HEK293 (cell line): ENCODE measurements around the gene AMIGO1.

Source experiments
- FEZF1 ChIP-seq: fragments of 450-650 bp; formaldehyde crosslinking; IDR thresholded peaks from 2 replicates; pipeline ENCODE4 v1.5.1; 2016; ENCODE audit warnings: missing biosample characterization, missing genetic modification characterization
- ZBTB11 ChIP-seq: fragments of 450-650 bp; formaldehyde crosslinking; conservative IDR thresholded peaks from 2 replicates; pipeline ENCODE4 v1.5.1; 2016; ENCODE audit warnings: low read depth, missing biosample characterization, missing genetic modification characterization
- ZFP3 ChIP-seq: fragments of 450-650 bp; formaldehyde crosslinking; IDR thresholded peaks from 2 replicates; pipeline ENCODE4 v1.5.1; 2016; ENCODE audit warnings: low read depth, missing biosample characterization, missing genetic modification characterization
- ZNF138 ChIP-seq: fragments of 450-650 bp; formaldehyde crosslinking; IDR thresholded peaks from 2 replicates; pipeline ENCODE4 v1.5.1; 2016; ENCODE audit warnings: missing biosample characterization, missing genetic modification characterization, borderline replicate concordance
- ZNF140 ChIP-seq: fragments of 450-650 bp; formaldehyde crosslinking; IDR thresholded peaks from 2 replicates; pipeline ENCODE4 v1.5.1; 2016; ENCODE audit warnings: missing biosample characterization, missing genetic modification characterization
- ZNF16 ChIP-seq: fragments of 450-650 bp; formaldehyde crosslinking; IDR thresholded peaks from 2 replicates; pipeline ENCODE4 v1.5.1; 2016; ENCODE audit warnings: low read depth, missing biosample characterization, missing genetic modification characterization
- ZNF214 ChIP-seq: fragments of 450-650 bp; formaldehyde crosslinking; IDR thresholded peaks from 2 replicates; pipeline ENCODE4 v1.5.1; 2017; ENCODE audit warnings: missing biosample characterization, mild to moderate bottlenecking, missing genetic modification characterization, borderline replicate concordance
- ZNF239 ChIP-seq: fragments of 450-650 bp; formaldehyde crosslinking; IDR thresholded peaks from 2 replicates; pipeline ENCODE4 v1.5.1; 2016; ENCODE audit warnings: missing biosample characterization, missing genetic modification characterization
- ZNF341 ChIP-seq: fragments of 450-650 bp; formaldehyde crosslinking; IDR thresholded peaks from 2 replicates; pipeline ENCODE4; 2016; ENCODE audit warnings: low read depth, missing biosample characterization, missing genetic modification characterization
- ZNF518A ChIP-seq: fragments of 450-650 bp; formaldehyde crosslinking; conservative IDR thresholded peaks from 2 replicates; pipeline ENCODE4 v1.5.1; 2016; ENCODE audit warnings: low read depth, missing biosample characterization, missing genetic modification characterization
- ZNF521 ChIP-seq: fragments of 450-650 bp; formaldehyde crosslinking; IDR thresholded peaks from 2 replicates; pipeline ENCODE4 v1.5.1; 2017; ENCODE audit warnings: missing biosample characterization, mild to moderate bottlenecking, missing genetic modification characterization
- ZNF530 ChIP-seq: fragments of 450-650 bp; formaldehyde crosslinking; IDR thresholded peaks from 2 replicates; pipeline ENCODE4 v1.5.1; 2016; ENCODE audit warnings: low read depth, missing biosample characterization, missing genetic modification characterization
- ZNF555 ChIP-seq: fragments of 450-650 bp; formaldehyde crosslinking; conservative IDR thresholded peaks from 2 replicates; pipeline ENCODE4 v1.5.1; 2017; ENCODE audit warnings: missing biosample characterization, mild to moderate bottlenecking, missing genetic modification characterization, inconsistent platforms
- ZNF623 ChIP-seq: fragments of 450-650 bp; formaldehyde crosslinking; IDR thresholded peaks from 2 replicates; pipeline ENCODE4 v1.5.1; 2016; ENCODE audit warnings: missing biosample characterization, missing genetic modification characterization
- ZNF76 ChIP-seq: fragments of 450-650 bp; formaldehyde crosslinking; IDR thresholded peaks from 2 replicates; pipeline ENCODE4; 2016; ENCODE audit warnings: low read depth, missing biosample characterization, missing genetic modification characterization, borderline replicate concordance
- ZNF777 ChIP-seq: fragments of 450-650 bp; formaldehyde crosslinking; IDR thresholded peaks from 2 replicates; pipeline ENCODE4 v1.5.1; 2017; ENCODE audit warnings: missing biosample characterization, missing genetic modification characterization, borderline replicate concordance
- ZSCAN18 ChIP-seq: fragments of 450-650 bp; formaldehyde crosslinking; IDR thresholded peaks from 2 replicates; pipeline ENCODE4 v1.5.1; 2016; ENCODE audit warnings: missing biosample characterization, missing genetic modification characterization

AMIGO1 gene

GRCh38 chr1:109532365-109533136 lies 23.0 kb upstream of the AMIGO1 start (continued):
- TF ChIP-seq ZNF518A (tag by site-specific recombination) = no peak
- no peak for TF ChIP-seq ZNF555 (tag by site-specific recombination)
- TF ChIP-seq ZNF239 (tag by site-specific recombination) = no peak
- no peak for TF ChIP-seq ZNF16 (tag by site-specific recombination)
- no peak for TF ChIP-seq ZNF521 (tag by site-specific recombination)
- TF ChIP-seq ZBTB11 = 0 out of 2 replicates have a peak, but pooled peaks have one; percentile 9
- no peak for TF ChIP-seq ZNF341 (tag by site-specific recombination)
- no peak for TF ChIP-seq ZNF530 (tag by site-specific recombination)
- no peak for TF ChIP-seq ZNF138
- TF ChIP-seq ZFP3 (tag by site-specific recombination) = no peak
- no peak for TF ChIP-seq ZNF777 (tag by site-specific recombination)
- TF ChIP-seq ZNF76 (tag by site-specific recombination) = no peak
- no peak for TF ChIP-seq FEZF1 (tag by site-specific recombination)
- TF ChIP-seq ZNF214 = no peak
- TF ChIP-seq ZNF623 (tag by site-specific recombination) = no peak
- no peak for TF ChIP-seq ZNF140 (tag by site-specific recombination)
- no peak for TF ChIP-seq ZSCAN18
